CD14-positive monocyte (primary cell): ENCODE results near the gene NOTCH3. TPM values are rescaled to one million over a fixed set of nuclear protein-coding genes. Genes with fewer than 3 reads are reported as not detected.

Experiments
- DNase-seq, 3 donors: peaks; one replicate each; pipeline ENCODE4 v3.0.0-alpha.2; 2011 to 2022
- H2AFZ ChIP-seq: 2 replicates; pipeline ENCODE4 v1.6.0; 2012; ENCODE audit warnings: mild to moderate bottlenecking, low read depth, low read length, inconsistent platforms; ENCODE audit not compliant: insufficient read depth, poor library complexity, severe bottlenecking
- H3K27ac ChIP-seq, 2 donors: 1 replicate in 1 of 2; 2 replicates in 1 of 2; pipeline ENCODE4 v1.5.1; 2012 to 2013; ENCODE audit warnings: low read length in 2 of 2, control low read depth in 1 of 2, inconsistent platforms in 1 of 2, low read depth in 1 of 2, mild to moderate bottlenecking in 1 of 2
- H3K27me3 ChIP-seq, 2 donors: one replicate each; pipeline versions ENCODE4 v1.6.0 to v1.6.1; 2011 to 2013; ENCODE audit warnings: low read length in 2 of 2; ENCODE audit not compliant: control insufficient read depth in 2 of 2, insufficient read depth in 2 of 2
- H3K36me3 ChIP-seq, 2 donors: replicated peaks in 1 of 2; 1 replicate in 1 of 2; 2 replicates in 1 of 2; pipeline versions ENCODE4 v1.5.1 to v1.6.1; 2012 to 2013; ENCODE audit warnings: low read length in 2 of 2, control low read depth in 1 of 2, inconsistent platforms in 1 of 2, mild to moderate bottlenecking in 1 of 2; ENCODE audit not compliant: insufficient read depth in 2 of 2, control insufficient read depth in 1 of 2
- H3K4me1 ChIP-seq, 2 donors: 1 replicate in 1 of 2; 2 replicates in 1 of 2; pipeline versions ENCODE4 v1.5.1 to v1.6.1; 2012 to 2013; ENCODE audit warnings: low read length in 2 of 2, control low read depth in 1 of 2, inconsistent platforms in 1 of 2, mild to moderate bottlenecking in 1 of 2, moderate library complexity in 1 of 2; ENCODE audit not compliant: insufficient read depth in 2 of 2, control insufficient read depth in 1 of 2
- H3K4me2 ChIP-seq: replicated peaks from 2 replicates; pipeline ENCODE3; 2012; ENCODE audit warnings: low read length, moderate library complexity, mild to moderate bottlenecking; ENCODE audit not compliant: poor library complexity, severe bottlenecking; ENCODE audit errors: extremely low read depth
- H3K4me3 ChIP-seq, 3 experiments: fragments of 200-600 bp in 1 of 3; sonication (generic) in 1 of 3; replicated peaks in 1 of 3; 1 replicate in 2 of 3; 2 replicates in 1 of 3; pipeline ENCODE4 v1.5.1; 2011 to 2013; ENCODE audit warnings: low read length in 3 of 3, mild to moderate bottlenecking in 3 of 3, control low read depth in 2 of 3, low read depth in 2 of 3, inconsistent platforms in 1 of 3, moderate library complexity in 1 of 3
- H3K79me2 ChIP-seq: 2 replicates; pipeline ENCODE4 v1.6.0; 2012; ENCODE audit warnings: mild to moderate bottlenecking, control low read depth, inconsistent platforms, low read length, moderate library complexity; ENCODE audit not compliant: insufficient read depth
- H3K9ac ChIP-seq: 2 replicates; pipeline ENCODE4 v1.6.0; 2017; ENCODE audit warnings: low read length, mild to moderate bottlenecking; ENCODE audit not compliant: insufficient read depth, poor library complexity, severe bottlenecking
- H3K9me3 ChIP-seq, 2 donors: replicated peaks in 1 of 2; 1 replicate in 1 of 2; 2 replicates in 1 of 2; pipeline versions ENCODE4 v1.5.1 to v1.6.1; 2012 to 2013; ENCODE audit warnings: low read length in 2 of 2, control low read depth in 1 of 2; ENCODE audit not compliant: control insufficient read depth in 1 of 2, insufficient read depth in 1 of 2
- H4K20me1 ChIP-seq: 2 replicates; pipeline ENCODE4 v1.6.0; 2012; ENCODE audit warnings: mild to moderate bottlenecking, low read length, control low read depth, moderate library complexity; ENCODE audit not compliant: insufficient read depth
- H3K27ac Mint-ChIP-seq, 7 donors: one replicate each; pipeline ENCODE4 v1.8.0; 2020; ENCODE audit warnings: mild to moderate bottlenecking in 7 of 7, mixed read lengths in 7 of 7, moderate library complexity in 6 of 7, inconsistent platforms in 2 of 7
- H3K27me3 Mint-ChIP-seq, 3 donors: one replicate each; pipeline ENCODE4 v1.8.0; 2021 to 2022; ENCODE audit warnings: low read depth in 3 of 3, mild to moderate bottlenecking in 3 of 3, mixed read lengths in 3 of 3, moderate library complexity in 3 of 3, inconsistent platforms in 1 of 3
- H3K36me3 Mint-ChIP-seq, 2 donors: one replicate each; pipeline ENCODE4 v1.8.0; 2020; ENCODE audit warnings: mixed read lengths in 2 of 2, inconsistent platforms in 1 of 2, mild to moderate bottlenecking in 1 of 2
- H3K4me1 Mint-ChIP-seq: one replicate; pipeline ENCODE4 v1.8.0; 2020; ENCODE audit warnings: mild to moderate bottlenecking, mixed read lengths
- H3K4me3 Mint-ChIP-seq, 2 donors: one replicate each; pipeline ENCODE4 v1.8.0; 2020; ENCODE audit warnings: mild to moderate bottlenecking in 2 of 2, mixed read lengths in 2 of 2, moderate library complexity in 1 of 2
- H3K9me3 Mint-ChIP-seq, 7 donors: one replicate each; pipeline ENCODE4 v1.8.0; 2020 to 2022; ENCODE audit warnings: mixed read lengths in 7 of 7, mild to moderate bottlenecking in 6 of 7, moderate library complexity in 6 of 7, inconsistent platforms in 2 of 7
- WGBS: methylation state at CpG from one replicate; pipeline ENCODE4 v1.1.5; 2013; ENCODE audit warnings: missing lambda C conversion rate; ENCODE audit not compliant: insufficient coverage; 5-methylcytosine and 5-hydroxymethylcytosine counted together
- intact Hi-C, 2 donors: fragments of 100-400 bp; cut with micrococcal nuclease; formaldehyde crosslinking; loops; one replicate each; pipeline versions ENCODE4 v1.15.0 to v1.15.1; 2023
- polyA plus RNA-seq, 3 donors: library from polyadenylated mRNA; depleted of rRNA in 1 of 3; unstranded in 2 of 3; stranded (reverse) in 1 of 3; fragments of 300-500 nt in 2 of 3; fragments of >200 nt in 1 of 3; fragmentation: Illumina TruSeq in 2 of 3; gene quantifications; 1 replicate in 2 of 3; 2 replicates in 1 of 3; pipeline ENCODE4 v1.2.3, GENCODE V29; 2012 to 2021
- TF ChIP-seq, protein P1 (sequence below): fragments of 200-600 bp; IDR thresholded peaks from one replicate; pipeline ENCODE4 v1.8.0; 2022; ENCODE audit warnings: antibody characterized with exemption, mild to moderate bottlenecking

Gene NOTCH3
- polyA plus RNA-seq, 3 donors = 0.05 to 0.51 TPM; not detected in 1

GRCh38 chr19:15177269-15178116 lies 23.3 kb downstream of the NOTCH3 start:
- peak overlapping the region in 1 of 2 donors; percentile 82 for H3K4me3 Mint-ChIP-seq
- H3K36me3 Mint-ChIP-seq = no peaks in the 10 kb centered on the region
- Histone ChIP-seq H3K9me3 (no peaks in the 10 kb centered on the region), H3K36me3 (no peaks in the 10 kb centered on the region), H3K79me2 (no peaks in the 10 kb centered on the region), H3K27ac (no peak overlapping the region), H3K4me1 (peaks cover 5 to 11% of the 10 kb centered on the region in 2 donors), H4K20me1 (no peaks in the 10 kb centered on the region), H3K4me3 (peak overlapping the region in 1 of 3 experiments; percentile 44), H3K27me3 (peaks cover 0 to 6% of the 10 kb centered on the region in 2 donors), H3K9ac (peak overlapping the region; percentile 21), H3K4me2 (peak overlapping the region; percentile 70), H2AFZ (peak overlapping the region; percentile 65)
- H3K9me3 Mint-ChIP-seq = peaks cover 0 to 4% (median 0%) of the 10 kb centered on the region in 7 donors
- intact Hi-C loops = loop anchor here (1.0 to 10.0 kb wide), 6 partner anchors 55 to 380 kb away; partner anchors contain the start of gene EPHX3 (in 1 of the 2)
- no peak overlapping the region for H3K27ac Mint-ChIP-seq
- WGBS = 2% methylated on average over 85 of the region's 92 CpGs
- TF ChIP-seq, protein P1, sequence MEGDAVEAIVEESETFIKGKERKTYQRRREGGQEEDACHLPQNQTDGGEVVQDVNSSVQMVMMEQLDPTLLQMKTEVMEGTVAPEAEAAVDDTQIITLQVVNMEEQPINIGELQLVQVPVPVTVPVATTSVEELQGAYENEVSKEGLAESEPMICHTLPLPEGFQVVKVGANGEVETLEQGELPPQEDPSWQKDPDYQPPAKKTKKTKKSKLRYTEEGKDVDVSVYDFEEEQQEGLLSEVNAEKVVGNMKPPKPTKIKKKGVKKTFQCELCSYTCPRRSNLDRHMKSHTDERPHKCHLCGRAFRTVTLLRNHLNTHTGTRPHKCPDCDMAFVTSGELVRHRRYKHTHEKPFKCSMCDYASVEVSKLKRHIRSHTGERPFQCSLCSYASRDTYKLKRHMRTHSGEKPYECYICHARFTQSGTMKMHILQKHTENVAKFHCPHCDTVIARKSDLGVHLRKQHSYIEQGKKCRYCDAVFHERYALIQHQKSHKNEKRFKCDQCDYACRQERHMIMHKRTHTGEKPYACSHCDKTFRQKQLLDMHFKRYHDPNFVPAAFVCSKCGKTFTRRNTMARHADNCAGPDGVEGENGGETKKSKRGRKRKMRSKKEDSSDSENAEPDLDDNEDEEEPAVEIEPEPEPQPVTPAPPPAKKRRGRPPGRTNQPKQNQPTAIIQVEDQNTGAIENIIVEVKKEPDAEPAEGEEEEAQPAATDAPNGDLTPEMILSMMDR = peak; percentile 96
- H3K27me3 Mint-ChIP-seq = peaks cover 14 to 25% (median 24%) of the 10 kb centered on the region in 3 donors
- peaks cover 6% of the 10 kb centered on the region for H3K4me1 Mint-ChIP-seq
- DNase-seq = peak; percentile 82 to 86 (median 85)

GRCh38 chr19:15175609-15176008 lies 25.2 kb downstream of the NOTCH3 start:
- 100% methylated on average over 1 of the region's 3 CpGs for WGBS

More at GRCh38 chr19:15175609-15176008, 25.2 kb downstream of the NOTCH3 start:
- H2AFZ ChIP-seq = no peak overlapping the region
- no peaks in the 10 kb centered on the region for H3K79me2 ChIP-seq
- Mint-ChIP-seq H3K36me3 (no peaks in the 10 kb centered on the region), H3K4me1 (peaks cover 10% of the 10 kb centered on the region), H3K27ac (no peak overlapping the region), H3K4me3 (no peak overlapping the region), H3K27me3 (peaks cover 14 to 26% (median 26%) of the 10 kb centered on the region in 3 donors), H3K9me3 (peaks cover 0 to 9% (median 2%) of the 10 kb centered on the region in 7 donors)
- intact Hi-C loops = loop anchor here (5.0 to 10.0 kb wide), 4 partner anchors 57 to 382 kb away; partner anchors contain the start of gene EPHX3 (in 1 of the 2)
- no peak overlapping the region for H3K27ac ChIP-seq
- no peak for DNase-seq
- no peak overlapping the region for H3K4me2 ChIP-seq
- no peaks in the 10 kb centered on the region for H3K9me3 ChIP-seq
- H4K20me1 ChIP-seq = no peaks in the 10 kb centered on the region
- peaks cover 0 to 6% of the 10 kb centered on the region in 2 donors for H3K27me3 ChIP-seq
- H3K36me3 ChIP-seq = no peaks in the 10 kb centered on the region
- H3K4me1 ChIP-seq = peaks cover 10 to 11% of the 10 kb centered on the region in 2 donors
- H3K4me3 ChIP-seq = no peak overlapping the region
- TF ChIP-seq, protein P1 = no peak
- H3K9ac ChIP-seq = no peak overlapping the region
